PC-3 (cell line): ENCODE data around the gene PPP1R2.

Experiments used
- CTCF ChIP-seq: fragments of 300-600 bp; sonication (generic); conservative IDR thresholded peaks from 2 replicates; pipeline ENCODE4 v1.5.1; 2017; ENCODE audit warnings: antibody characterized with exemption, low read depth, mild to moderate bottlenecking, low read length
- EZH2 ChIP-seq: fragments of 300-600 bp; sonication (generic); IDR thresholded peaks from one replicate; pipeline ENCODE4 v1.6.1; 2017; ENCODE audit warnings: antibody characterized with exemption, mild to moderate bottlenecking, low read length; ENCODE audit not compliant: unreplicated experiment

DNA sequence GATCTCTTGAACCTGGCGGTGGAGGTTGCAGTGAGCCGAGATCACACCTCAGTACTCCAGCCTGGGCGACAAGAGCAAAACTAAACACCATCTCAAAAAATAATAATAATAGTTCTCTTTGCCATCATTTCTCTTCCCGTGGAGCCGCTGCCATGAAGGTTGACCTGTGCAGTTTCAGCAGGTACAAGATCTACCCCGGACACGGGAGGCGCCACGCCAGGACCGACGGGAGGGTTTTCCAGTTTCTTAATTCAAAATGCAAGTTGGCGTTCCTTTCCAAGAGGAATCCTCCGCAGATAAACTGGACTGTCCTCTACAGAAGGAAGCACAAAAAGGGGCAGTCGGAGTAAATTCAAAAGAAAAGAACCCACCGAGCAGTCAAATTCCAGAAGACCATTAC lies 11.3 kb upstream of the PPP1R2 start:
- no peak for TF ChIP-seq CTCF
- no peak for TF ChIP-seq EZH2
